ENCODE data around the gene MACROD1. TPM values are rescaled to one million over a fixed set of nuclear protein-coding genes. Genes with fewer than 3 reads are reported as not detected.

Gene MACROD1
- total and polyA plus RNA-seq, 10 of the 15 experiments (the other 5 are each of a cell fraction or from before 2014, with no cell fraction given), result 1.2 to 22.7 (median 11.3) TPM; not detected in 1

DNA sequence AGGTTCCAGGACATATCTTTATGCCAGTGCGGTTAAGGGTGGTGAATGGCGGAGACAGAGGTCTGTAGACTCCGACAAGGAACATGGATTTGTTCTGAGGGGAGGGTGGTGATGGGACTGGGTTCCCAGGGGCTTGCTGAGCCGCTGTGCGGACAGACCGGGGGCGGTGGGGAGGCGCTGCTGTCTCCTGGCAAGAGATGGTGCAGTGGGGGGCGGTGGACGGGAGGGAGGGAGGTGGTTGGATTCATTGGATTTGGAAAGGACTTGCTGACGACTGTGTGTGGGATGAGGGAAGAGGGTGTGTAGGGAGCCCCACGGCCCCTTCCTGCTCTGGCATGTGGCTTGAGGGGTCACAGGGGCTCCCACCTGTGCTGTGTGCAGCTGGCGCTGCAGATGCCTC, 87.0 kb downstream of the MACROD1 start:
- H3K9ac ChIP-seq (ENCODE audit: control insufficient read depth, insufficient read depth, low read length), result no peak overlapping the region
- in situ Hi-C loops (cut with MboI), result no loop called here
- CTCF ChIA-PET, result no interaction called here
- SMC1A ChIA-PET (ENCODE audit: uncharacterized antibody, unreplicated experiment), result no interaction called here
- no peak overlapping the region for H3K4me3 ChIP-seq
- DNase-seq (ENCODE audit: low read depth, low spot score), result no peak
- H3K79me2 ChIP-seq (ENCODE audit: control insufficient read depth, insufficient read depth, low read length), result no peaks in the 10 kb centered on the region
- RAD21 ChIA-PET (ENCODE audit: unreplicated experiment), result no interaction called here
- TF ChIP-seq PAX5 (IDR thresholded peaks at IDR 0.05; ENCODE audit: borderline replicate concordance, low read depth, low read length), result no peak
- no peak for TF ChIP-seq KLF5 (IDR thresholded peaks at IDR 0.05; ENCODE audit: partially characterized antibody)
- TF ChIP-seq, protein P1, sequence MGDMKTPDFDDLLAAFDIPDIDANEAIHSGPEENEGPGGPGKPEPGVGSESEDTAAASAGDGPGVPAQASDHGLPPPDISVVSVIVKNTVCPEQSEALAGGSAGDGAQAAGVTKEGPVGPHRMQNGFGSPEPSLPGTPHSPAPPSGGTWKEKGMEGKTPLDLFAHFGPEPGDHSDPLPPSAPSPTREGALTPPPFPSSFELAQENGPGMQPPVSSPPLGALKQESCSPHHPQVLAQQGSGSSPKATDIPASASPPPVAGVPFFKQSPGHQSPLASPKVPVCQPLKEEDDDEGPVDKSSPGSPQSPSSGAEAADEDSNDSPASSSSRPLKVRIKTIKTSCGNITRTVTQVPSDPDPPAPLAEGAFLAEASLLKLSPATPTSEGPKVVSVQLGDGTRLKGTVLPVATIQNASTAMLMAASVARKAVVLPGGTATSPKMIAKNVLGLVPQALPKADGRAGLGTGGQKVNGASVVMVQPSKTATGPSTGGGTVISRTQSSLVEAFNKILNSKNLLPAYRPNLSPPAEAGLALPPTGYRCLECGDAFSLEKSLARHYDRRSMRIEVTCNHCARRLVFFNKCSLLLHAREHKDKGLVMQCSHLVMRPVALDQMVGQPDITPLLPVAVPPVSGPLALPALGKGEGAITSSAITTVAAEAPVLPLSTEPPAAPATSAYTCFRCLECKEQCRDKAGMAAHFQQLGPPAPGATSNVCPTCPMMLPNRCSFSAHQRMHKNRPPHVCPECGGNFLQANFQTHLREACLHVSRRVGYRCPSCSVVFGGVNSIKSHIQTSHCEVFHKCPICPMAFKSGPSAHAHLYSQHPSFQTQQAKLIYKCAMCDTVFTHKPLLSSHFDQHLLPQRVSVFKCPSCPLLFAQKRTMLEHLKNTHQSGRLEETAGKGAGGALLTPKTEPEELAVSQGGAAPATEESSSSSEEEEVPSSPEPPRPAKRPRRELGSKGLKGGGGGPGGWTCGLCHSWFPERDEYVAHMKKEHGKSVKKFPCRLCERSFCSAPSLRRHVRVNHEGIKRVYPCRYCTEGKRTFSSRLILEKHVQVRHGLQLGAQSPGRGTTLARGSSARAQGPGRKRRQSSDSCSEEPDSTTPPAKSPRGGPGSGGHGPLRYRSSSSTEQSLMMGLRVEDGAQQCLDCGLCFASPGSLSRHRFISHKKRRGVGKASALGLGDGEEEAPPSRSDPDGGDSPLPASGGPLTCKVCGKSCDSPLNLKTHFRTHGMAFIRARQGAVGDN (IDR thresholded peaks at IDR 0.05), result no peak
- TF ChIP-seq NRF1 (conservative IDR thresholded peaks at IDR 0.05; ENCODE audit: low read depth, low read length), result no peak
- TF ChIP-seq HCFC1 (IDR thresholded peaks at IDR 0.05; ENCODE audit: low read length), result no peak
- no peak for TF ChIP-seq MYB (IDR thresholded peaks at IDR 0.05; ENCODE audit: borderline replicate concordance, low read depth, low read length)
- no peak for TF ChIP-seq RFX5 (IDR thresholded peaks at IDR 0.05; ENCODE audit: low read depth, low read length)
- no peak for TF ChIP-seq CREB1 (IDR thresholded peaks at IDR 0.05; ENCODE audit: low read depth)
- TF ChIP-seq, protein P2, sequence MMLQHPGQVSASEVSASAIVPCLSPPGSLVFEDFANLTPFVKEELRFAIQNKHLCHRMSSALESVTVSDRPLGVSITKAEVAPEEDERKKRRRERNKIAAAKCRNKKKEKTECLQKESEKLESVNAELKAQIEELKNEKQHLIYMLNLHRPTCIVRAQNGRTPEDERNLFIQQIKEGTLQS (IDR thresholded peaks at IDR 0.05; ENCODE audit: borderline replicate concordance, extremely low read depth, low read depth, low read length), result no peak
- TF ChIP-seq MTA2 (IDR thresholded peaks at IDR 0.05; ENCODE audit: low read depth), result no peak
- TF ChIP-seq SUPT20H (IDR thresholded peaks at IDR 0.05; ENCODE audit: borderline replicate concordance, control insufficient read depth, low read depth, low read length), result no peak
- no peak for TF ChIP-seq ZNF24 (IDR thresholded peaks at IDR 0.05)
- no peak for TF ChIP-seq SMAD5 (IDR thresholded peaks at IDR 0.05; ENCODE audit: low read depth)
- TF ChIP-seq, protein P3, sequence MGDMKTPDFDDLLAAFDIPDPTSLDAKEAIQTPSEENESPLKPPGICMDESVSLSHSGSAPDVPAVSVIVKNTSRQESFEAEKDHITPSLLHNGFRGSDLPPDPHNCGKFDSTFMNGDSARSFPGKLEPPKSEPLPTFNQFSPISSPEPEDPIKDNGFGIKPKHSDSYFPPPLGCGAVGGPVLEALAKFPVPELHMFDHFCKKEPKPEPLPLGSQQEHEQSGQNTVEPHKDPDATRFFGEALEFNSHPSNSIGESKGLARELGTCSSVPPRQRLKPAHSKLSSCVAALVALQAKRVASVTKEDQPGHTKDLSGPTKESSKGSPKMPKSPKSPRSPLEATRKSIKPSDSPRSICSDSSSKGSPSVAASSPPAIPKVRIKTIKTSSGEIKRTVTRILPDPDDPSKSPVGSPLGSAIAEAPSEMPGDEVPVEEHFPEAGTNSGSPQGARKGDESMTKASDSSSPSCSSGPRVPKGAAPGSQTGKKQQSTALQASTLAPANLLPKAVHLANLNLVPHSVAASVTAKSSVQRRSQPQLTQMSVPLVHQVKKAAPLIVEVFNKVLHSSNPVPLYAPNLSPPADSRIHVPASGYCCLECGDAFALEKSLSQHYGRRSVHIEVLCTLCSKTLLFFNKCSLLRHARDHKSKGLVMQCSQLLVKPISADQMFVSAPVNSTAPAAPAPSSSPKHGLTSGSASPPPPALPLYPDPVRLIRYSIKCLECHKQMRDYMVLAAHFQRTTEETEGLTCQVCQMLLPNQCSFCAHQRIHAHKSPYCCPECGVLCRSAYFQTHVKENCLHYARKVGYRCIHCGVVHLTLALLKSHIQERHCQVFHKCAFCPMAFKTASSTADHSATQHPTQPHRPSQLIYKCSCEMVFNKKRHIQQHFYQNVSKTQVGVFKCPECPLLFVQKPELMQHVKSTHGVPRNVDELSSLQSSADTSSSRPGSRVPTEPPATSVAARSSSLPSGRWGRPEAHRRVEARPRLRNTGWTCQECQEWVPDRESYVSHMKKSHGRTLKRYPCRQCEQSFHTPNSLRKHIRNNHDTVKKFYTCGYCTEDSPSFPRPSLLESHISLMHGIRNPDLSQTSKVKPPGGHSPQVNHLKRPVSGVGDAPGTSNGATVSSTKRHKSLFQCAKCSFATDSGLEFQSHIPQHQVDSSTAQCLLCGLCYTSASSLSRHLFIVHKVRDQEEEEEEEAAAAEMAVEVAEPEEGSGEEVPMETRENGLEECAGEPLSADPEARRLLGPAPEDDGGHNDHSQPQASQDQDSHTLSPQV (IDR thresholded peaks at IDR 0.05), result no peak
- no peak for ATAC-seq
- no peaks in the 10 kb centered on the region for H3K9me3 ChIP-seq (replicated peaks; ENCODE audit: control insufficient read depth, insufficient read depth, low read length)
- no peaks in the 10 kb centered on the region; a peak in 2 of 4 replicates for H3K27me3 ChIP-seq (replicated peaks in 1 of 2; ENCODE audit: control insufficient read depth in 2 of 2, insufficient read depth in 2 of 2, low read length in 1 of 2)
- WGBS (ENCODE audit: insufficient coverage, insufficient replicate concordance, low lambda C conversion rate, missing lambda C conversion rate), result 42% methylated on average over 10 of the region's 13 CpGs
- H4K20me1 ChIP-seq (ENCODE audit: control insufficient read depth, insufficient read depth), result no peaks in the 10 kb centered on the region
- H3K4me1 ChIP-seq (ENCODE audit: control insufficient read depth, insufficient read depth, low read length), result no peaks in the 10 kb centered on the region
- no peak for FAIRE-seq
- no TSS peak for BruUV-seq (replicated peaks)
- H3K27ac ChIP-seq (ENCODE audit: control insufficient read depth, insufficient read depth), result no peak overlapping the region
- no peak overlapping the region for H2AFZ ChIP-seq (ENCODE audit: control insufficient read depth, low read depth, low read length)
- intact Hi-C loops (cut with micrococcal nuclease; ENCODE audit: unreplicated experiment), result no loop called here
- no peaks in the 10 kb centered on the region for H3K36me3 ChIP-seq (ENCODE audit: control insufficient read depth in 2 of 2, insufficient read depth in 2 of 2, low read length in 1 of 2)
- POLR2A ChIA-PET, result no interaction called here
- H3K4me2 ChIP-seq (ENCODE audit: control insufficient read depth, insufficient read depth), result no peak overlapping the region

All from GM12878 (cell line).